D721Med (cell line): ENCODE results near the gene APOL1.

Experiments used
- DNase-seq: peaks from one replicate; pipeline ENCODE4 v3.0.0; 2011; ENCODE audit warnings: low spot score; ENCODE audit not compliant: insufficient read length
- FAIRE-seq: peaks from 2 replicates; lab custom pipeline; 2011; peaks lifted over from hg19 to GRCh38; lab: Jason Lieb, UNC
- CTCF ChIP-seq: IDR thresholded peaks from 2 replicates; pipeline ENCODE4 v1.5.1; 2012; ENCODE audit warnings: mild to moderate bottlenecking, control low read depth; ENCODE audit not compliant: insufficient read depth; ENCODE audit errors: missing control alignments

APOL1 gene

GRCh38 chr22:36306227-36306626, 53.3 kb downstream of the APOL1 start:
- FAIRE-seq (no peak), DNase-seq (no peak)
- no peak for TF ChIP-seq CTCF

- no peak for TF ChIP-seq CTCF
- FAIRE-seq (no peak), DNase-seq (no peak)
Measured at GRCh38 chr22:36308880-36309279, 55.9 kb downstream of the APOL1 start.

GRCh38 chr22:36311386-36312085, 58.6 kb downstream of the APOL1 start:
- no peak for FAIRE-seq
- DNase-seq = no peak
- no peak for TF ChIP-seq CTCF

- no peak for FAIRE-seq
- no peak for TF ChIP-seq CTCF
- no peak for DNase-seq
Measured at GRCh38 chr22:36315325-36315724, 62.4 kb downstream of the APOL1 start.

- DNase-seq = no peak
- no peak for FAIRE-seq
- TF ChIP-seq CTCF = no peak
Measured at GRCh38 chr22:36316419-36316818, 63.5 kb downstream of the APOL1 start.
